SK-N-MC (cell line): ENCODE data around the gene MANEA.

Experiments used
- EZH2 ChIP-seq: fragments of 200-600 bp; sonication (generic); IDR thresholded peaks from one replicate; pipeline ENCODE4 v1.6.1; 2017; ENCODE audit warnings: antibody characterized with exemption
- POLR2AphosphoS5 ChIP-seq: IDR thresholded peaks from 2 replicates; pipeline ENCODE4 v1.6.1; 2012; ENCODE audit warnings: mild to moderate bottlenecking, low read depth, low read length, borderline replicate concordance

GRCh38 chr6:95576998-95577303 lies 384 bp upstream of the MANEA start:
- TF ChIP-seq EZH2: no peak
- no peak for TF ChIP-seq POLR2AphosphoS5
